Measurements from ENCODE around the gene PLCD1.

GRCh38 chr3:37992271-37993066 lies 37.0 kb downstream of the PLCD1 start:
- TF ChIP-seq CTCF (conservative IDR thresholded peaks at IDR 0.05; ENCODE audit: low read length): no peak
- no peak for TF ChIP-seq EZH2phosphoT487 (IDR thresholded peaks at IDR 0.05; ENCODE audit: borderline replicate concordance, low read depth, low read length)

All from OCI-LY7 (cell line).